Forelimb muscle (tissue), 1 donor: ENCODE data around the gene ABCA6. TPM values are rescaled to one million over a fixed set of nuclear protein-coding genes. Genes with fewer than 3 reads are reported as not detected.
"Not testable (repeated sequence)": the region's sequence is repeated elsewhere in the genome, so short reads cannot be mapped to it uniquely, and the experiment has no call there.

Experiments
- DNase-seq: peaks from one replicate; pipeline ENCODE4 v3.0.0-alpha.2; 2013; ENCODE audit warnings: low read depth
- polyA plus RNA-seq: library from polyadenylated mRNA; unstranded; fragments of 120-200 nt; gene quantifications from one replicate; pipeline ENCODE4 v1.2.1, GENCODE V29; 2013; ENCODE audit not compliant: insufficient read length

ABCA6 gene
- polyA plus RNA-seq, 1 donor = 15.5 TPM

DNA sequence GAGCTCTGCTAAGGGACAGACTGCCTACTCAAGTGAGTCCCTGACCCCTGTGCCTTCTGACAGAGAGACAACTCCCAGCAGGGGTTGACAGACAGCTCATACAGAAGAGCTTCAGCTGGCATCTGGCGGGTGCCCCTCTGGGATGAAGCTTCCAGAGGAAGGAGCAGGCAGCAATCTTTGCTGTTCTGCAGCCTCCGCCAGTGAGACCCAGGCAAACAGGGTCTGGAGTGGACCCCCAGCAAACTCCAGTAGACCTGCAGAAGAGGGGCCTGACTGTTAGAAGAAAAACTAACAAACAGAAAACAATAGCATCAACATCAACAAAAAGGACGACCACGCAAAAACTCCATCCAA is 70.5 kb downstream of the ABCA6 start:
- not testable (repeated sequence) for DNase-seq

- not testable (repeated sequence) for DNase-seq
Measured at GRCh38 chr17:69070378-69071232, 71.1 kb downstream of the ABCA6 start.

- no peak for DNase-seq
Measured at GRCh38 chr17:69069226-69069750, 72.4 kb downstream of the ABCA6 start.

DNA sequence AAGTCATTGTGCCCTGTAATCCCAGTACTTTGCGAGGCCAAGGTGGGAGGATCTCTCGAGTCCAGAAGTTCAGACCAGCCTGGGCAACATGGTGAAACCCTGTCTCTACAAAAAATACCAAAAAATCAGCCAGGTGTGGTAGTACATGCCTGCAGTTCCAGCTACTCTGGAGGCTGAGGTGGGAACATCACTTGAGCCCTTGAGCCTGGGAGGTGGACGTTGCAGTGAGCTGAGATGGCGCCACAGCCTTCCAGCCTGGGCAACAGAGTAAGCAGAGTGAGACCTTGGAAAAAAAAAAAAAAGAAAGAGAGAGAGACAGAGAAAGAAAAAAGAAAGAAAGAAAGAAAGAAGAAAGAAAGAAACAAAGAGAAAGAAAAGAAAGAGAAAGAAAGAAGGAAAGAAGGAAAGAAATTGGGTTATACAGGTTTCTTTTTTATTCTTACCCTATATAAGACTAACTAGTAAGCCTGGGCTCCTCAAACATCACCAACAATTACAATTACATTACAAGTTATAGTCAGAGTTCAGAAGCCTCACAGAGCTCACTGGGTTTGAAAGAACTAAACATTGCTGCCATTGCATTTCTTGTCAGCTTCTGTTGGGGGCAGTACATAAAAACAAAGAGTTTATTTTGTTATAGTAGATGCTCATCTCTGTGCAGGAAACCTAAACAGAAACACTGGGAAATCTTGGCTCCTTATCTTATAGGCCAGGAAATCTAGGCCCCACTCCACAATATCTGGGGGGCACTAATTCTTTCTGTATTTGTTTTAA is 74.2 kb downstream of the ABCA6 start:
- no peak for DNase-seq

DNA sequence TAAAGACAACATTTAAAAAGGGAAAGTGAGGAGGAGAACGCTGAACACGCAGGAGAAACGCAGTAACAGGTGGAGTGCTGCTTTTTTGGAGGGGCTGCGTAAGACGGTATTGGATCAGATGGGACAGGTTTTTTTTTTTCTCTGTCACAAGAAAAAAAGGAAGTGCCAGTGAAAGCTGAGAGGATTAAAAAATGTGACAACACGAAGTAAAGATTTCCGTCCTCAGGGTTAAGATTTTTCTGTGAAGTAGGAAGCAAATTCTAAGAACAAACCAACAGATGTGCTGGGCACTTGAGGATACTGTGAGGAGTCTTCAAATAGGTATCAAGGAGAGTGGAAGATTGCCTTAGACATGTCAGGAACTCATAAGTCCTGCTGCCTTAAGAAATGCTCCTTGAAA is 75.2 kb downstream of the ABCA6 start:
- DNase-seq = no peak

DNA sequence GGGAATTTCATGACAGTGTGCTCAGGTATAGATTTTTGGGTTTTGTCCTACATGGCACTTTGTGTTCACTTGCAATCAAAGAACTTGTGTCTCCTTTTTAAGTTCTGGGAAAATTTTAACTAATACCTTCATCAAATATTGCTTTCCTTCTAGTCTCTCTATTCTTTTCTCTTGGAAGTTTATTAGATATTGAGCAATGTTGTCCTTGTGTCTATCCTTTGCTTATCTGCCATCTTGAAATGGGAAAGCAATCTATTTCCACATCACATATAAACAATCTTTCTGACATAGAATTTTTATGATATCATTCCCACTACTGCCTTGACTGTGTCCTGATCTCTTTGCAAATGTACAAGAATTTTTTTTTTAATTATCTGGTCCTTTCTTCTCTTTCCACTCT is 76.6 kb downstream of the ABCA6 start:
- no peak for DNase-seq

- no peak for DNase-seq
Measured at GRCh38 chr17:69064476-69064875, 77.2 kb downstream of the ABCA6 start.

- no peak for DNase-seq
Measured at GRCh38 chr17:69064001-69064400, 77.7 kb downstream of the ABCA6 start.

GRCh38 chr17:69062860-69063581 is 78.7 kb downstream of the ABCA6 start:
- DNase-seq = no peak

- DNase-seq = no peak
Measured at GRCh38 chr17:69061721-69062556, 79.8 kb downstream of the ABCA6 start.

GRCh38 chr17:69060822-69061221 is 80.9 kb downstream of the ABCA6 start, which contains the start of gene ABCA9:
TSS of gene ABCA9 (minus strand) at chr17:69060927. CDS start at chr17:69051126, 9,801 bp downstream.
- peak; percentile 97 for DNase-seq

DNA sequence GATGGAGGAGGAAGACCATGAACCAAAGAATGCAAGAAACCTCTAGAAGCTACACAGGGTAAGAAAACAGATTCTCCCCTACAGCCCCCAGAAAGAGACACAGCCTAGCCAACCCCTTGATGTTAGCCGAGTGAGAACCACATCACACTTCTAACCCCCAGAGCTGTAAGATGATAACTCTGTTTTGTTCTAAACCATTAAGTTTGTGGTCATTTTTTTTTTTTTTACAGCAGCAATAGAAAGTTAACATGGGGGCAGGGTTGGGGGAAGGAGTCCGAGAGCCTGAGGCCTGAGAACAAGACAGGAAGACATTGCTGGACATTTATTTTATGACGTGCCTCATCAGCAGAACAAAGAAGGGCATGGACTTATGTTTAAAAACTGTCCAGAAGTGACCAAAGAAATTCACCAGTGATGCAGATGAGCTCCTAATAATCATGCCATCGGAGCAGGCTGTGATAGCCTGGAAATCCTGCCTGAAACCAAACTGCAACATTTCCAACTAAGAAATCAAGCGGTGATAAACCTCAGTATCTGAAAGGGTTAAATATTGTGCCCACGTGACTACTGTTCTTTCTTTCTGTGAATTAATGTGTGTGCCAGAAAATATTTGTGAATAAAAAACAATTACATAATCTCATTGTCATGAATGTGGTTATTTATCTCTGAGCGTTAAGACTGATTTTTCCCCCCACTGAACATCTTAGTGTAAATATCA is 82.1 kb downstream of the ABCA6 start:
- DNase-seq = no peak

DNA sequence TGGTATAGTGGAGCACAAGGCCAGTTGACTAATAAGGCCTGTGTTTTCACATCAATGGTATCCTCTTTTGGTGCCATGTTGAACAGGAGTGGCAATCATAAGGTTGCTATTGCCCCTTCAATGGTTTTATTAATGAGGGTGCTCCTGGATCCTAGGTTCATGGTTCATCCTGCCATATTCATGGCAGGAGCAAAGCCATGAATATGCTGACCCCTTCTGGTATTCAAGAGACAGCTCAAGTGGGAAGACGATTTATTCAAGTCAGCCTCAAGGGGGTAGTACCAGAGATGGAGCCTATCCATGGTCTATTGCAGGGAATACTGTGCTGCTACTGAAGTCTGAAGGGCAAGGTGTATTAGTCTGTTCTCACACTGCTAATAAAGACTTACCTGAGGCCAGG is 83.5 kb downstream of the ABCA6 start:
- DNase-seq = no peak

- DNase-seq = no peak
Measured at GRCh38 chr17:69057280-69057679, 84.4 kb downstream of the ABCA6 start.

DNA sequence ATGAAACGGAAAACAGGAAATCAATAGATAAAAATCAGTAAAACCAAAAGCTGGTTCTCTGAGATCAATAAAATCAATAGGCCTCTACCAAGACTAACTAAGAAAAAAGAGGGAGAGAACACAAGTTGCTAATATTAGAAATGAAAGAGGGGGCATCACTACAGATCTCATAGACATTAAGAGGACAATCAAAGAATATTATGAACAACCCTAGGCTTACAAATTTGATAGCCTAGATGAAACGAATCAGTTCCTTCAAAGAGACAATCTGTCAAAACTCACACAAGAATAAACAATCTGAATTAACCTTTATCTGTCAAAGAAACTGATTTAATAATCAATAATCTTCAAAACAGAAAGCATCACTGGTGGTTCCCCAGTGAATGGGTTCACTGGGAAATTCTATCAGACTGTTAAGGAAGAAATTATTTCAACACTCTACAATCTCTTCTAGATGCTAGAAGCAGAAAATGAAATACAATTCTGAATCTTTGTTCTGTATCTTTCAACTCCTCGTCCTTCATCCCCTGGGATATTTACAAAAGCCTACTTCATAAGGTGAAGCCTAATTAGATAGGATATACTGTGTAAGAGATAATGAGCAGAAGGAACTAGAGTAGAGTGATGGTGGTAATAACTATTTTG is 85.4 kb downstream of the ABCA6 start:
- DNase-seq = no peak

DNA sequence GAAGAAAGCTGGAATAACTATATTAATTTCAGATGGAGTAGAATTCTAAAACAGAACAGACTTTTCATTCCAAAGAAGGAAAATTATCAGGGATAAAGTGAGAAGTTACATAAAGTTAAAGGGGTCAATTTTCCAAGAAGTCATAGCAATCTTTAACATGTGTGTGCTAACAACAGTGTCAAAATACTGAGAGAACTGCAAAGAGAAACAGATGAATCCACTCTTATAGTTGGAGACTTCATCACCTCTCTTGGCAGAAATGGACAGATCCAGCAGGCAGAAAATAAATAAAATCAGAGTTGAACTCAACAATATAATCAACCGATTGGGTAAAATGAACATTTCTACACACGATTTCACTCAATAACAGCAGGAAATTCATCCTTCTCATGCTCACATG is 86.4 kb downstream of the ABCA6 start:
- DNase-seq = no peak

DNA sequence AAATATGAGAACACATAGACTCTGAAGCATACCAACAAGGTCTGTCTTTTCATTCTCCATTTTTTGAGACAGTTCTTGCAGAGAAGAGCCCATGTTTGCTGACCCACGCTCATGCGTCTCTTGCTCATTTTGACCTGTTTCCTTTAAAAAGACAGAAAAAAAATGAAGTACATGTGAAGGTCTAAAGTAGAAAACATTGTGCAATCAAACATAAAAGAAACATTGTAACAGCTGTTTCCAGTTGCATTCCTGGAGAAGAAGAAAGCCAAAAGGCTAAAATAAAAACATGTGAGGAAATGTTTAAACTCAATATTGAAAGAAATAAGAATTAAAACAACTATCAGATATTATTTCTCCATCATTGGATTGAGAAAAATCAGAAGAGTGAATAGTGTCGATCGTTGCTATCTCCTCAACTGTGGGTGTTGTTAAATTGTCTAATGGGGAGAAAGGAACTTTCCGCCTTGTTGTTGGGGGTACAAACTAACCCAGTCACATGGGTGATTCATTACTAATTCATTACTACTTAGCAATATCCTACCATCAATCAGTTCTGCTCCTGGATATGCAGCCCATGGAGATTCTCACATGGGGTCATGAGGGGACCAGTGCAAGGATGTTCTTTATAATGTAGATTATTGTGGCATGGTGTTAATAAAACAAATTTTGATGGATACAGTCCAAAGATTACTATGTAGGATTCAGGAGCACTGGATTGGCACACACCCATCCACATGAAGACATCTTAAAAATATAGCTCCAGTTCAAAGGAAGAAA is 90.5 kb downstream of the ABCA6 start:
- no peak for DNase-seq

DNA sequence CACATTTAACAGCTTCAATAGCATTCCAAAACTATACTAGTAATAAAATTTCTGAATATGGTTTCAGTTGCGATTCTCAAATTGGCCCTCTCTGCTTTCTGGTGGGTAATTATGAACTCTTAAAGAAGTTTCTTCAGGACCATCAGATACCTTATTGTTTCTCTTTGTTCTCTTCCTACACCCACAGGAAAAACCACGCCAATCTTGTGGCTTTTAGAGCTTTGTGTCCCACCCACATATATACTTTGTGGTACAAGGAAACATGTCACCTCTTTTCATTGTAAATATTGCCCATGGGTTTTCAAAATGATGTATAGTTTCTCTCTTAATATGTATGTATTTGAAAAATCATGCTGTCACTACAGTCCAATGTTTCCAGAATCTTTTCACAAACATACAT is 93.1 kb downstream of the ABCA6 start:
- no peak for DNase-seq
